NCI-H226 (cell line): ENCODE results near the gene SVIL.
"Not testable (repeated sequence)": the region's sequence is repeated elsewhere in the genome, so short reads cannot be mapped to it uniquely, and the experiment has no call there.

Source experiments
- DNase-seq: peaks from one replicate; pipeline ENCODE4 v3.0.0-alpha.2; 2015

The SVIL gene

DNA sequence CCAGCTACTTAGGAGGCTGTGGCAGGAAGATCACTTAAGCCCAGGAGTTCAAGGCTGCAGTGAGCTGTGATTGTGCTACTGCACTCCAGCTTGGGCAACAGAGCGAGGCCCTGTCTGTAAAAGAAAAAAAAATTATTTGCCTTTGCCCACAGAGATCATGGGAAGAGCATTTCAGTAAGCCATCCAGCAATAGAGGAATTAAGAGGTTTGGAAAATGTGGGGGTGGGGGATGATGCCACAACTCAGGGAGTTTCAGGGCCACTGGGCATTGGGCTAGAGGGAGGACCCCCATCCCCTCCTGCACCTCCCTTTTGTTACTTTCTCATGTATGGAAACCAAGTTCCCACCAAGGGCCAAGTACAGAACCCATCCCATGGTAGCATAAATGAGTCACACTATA lies 38.4 kb downstream of the SVIL start:
- no peak for DNase-seq

DNA sequence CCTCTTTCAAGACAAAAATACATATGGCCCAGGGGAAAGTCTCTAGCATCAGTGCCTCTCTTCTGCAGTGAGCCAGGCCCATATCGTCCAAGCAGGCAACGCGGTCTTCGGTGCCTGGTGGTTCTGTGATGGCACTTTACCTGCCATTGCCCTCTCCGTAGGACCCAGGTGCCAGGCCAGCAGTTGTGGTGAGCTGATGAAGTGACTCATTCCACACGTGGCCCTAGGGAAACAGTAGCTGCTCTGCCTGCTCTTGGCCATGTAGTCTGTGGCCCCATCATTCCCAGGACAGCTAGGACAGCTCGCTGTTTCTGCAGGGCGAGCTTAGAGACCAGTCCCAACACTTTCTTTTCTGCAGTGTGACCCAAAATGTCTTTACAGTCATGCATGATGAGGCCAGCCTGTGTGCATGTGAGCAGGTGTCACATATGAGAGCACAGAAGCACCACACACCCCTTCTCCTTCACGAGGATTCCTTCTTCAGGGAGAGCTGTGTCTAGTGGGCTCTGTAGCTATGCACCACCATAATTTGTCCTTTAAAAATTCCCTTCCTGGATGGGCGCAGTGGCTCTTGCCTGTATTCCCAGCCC lies 39.0 kb downstream of the SVIL start:
- DNase-seq, result no peak

DNA sequence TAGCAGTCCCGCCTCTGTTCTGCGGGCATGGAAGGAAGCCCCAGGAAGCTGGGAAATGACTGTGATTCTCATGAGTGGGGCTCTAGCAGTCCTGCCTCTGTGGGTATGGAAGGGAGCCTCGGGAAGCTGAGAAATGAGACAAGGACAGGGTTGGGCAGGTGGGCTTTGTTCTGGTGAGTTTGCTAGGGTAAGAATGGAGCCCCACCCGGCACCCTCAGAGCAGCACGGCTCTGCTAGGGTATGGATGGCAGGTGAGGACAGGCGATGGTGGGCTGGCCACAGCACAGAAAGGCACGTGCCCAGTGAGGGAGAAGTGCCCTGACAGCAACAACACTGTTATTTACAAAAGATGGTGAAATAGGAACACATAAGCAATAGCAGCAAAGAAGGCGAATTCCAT lies 39.6 kb downstream of the SVIL start:
- DNase-seq, result no peak

GRCh38 chr10:29591651-29591968 lies 43.2 kb downstream of the SVIL start:
- DNase-seq, result no peak

DNA sequence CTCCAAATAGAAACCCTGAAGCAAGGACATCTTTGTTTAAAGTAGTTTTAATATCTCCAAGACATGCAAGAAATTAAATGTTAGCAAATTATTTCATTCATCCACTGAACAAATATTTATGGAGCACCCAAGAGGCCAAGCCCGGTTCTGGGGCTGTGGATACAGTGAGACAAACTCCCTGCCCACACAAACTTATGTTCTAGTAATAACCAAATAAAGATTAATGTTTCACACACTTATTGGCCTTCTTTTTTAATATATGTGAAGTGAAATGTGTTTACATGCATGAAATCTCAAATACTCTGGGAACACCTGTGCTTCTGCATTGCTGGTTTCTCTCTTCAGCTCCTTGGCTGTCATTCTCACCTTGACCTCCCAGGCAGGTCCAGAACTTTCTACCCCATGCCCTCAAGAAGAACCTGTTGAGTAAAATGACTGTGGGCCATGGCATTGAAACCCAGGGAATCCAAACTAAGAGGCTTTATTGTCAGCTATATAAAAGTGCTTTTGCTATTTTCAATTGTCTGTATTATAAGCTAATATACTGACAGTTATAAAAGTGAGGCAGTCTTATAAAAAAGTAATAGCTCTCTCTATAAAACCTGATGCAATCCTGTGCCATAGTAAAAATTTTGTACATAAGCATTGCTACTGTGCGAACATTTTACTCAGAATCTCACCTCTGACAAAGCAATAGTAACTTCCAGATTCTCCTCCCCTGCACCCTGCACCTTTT lies 43.7 kb downstream of the SVIL start:
- DNase-seq, result no peak

GRCh38 chr10:29588629-29589421 lies 45.9 kb downstream of the SVIL start:
- peak; percentile 33 for DNase-seq

GRCh38 chr10:29587750-29588628 lies 46.8 kb downstream of the SVIL start:
- DNase-seq, result peak; percentile 51

DNA sequence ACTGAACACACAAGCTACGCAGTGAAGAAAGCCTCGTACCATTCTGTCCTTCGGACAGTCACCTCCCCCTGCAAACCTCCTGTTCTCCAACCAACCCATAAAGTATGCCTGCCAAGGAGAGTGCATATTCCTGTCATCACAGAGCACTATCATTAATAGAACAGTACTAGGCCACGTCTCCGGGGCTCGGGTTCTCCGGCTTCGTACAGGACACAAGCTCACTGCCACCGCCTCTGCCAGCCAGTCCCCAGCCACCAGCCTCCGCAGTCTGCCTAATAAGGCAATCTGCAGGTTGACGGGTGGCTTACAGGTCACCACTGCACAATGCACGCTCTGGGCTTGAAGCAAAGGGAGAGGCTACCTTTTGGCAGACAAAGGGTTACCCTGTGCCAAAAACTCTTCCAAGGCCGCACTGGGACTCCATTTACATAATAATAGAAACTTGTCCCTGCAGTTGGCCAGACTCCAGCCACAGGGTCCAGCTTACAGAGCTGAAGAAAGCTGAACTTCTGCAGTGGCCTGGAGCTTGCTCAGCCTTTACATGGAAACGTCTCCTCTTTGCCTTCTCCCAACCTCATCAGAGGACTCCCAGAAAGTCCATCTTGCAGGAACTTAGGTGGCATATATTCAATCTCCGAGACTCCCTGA lies 47.5 kb downstream of the SVIL start:
- DNase-seq, result not testable (repeated sequence)

DNA sequence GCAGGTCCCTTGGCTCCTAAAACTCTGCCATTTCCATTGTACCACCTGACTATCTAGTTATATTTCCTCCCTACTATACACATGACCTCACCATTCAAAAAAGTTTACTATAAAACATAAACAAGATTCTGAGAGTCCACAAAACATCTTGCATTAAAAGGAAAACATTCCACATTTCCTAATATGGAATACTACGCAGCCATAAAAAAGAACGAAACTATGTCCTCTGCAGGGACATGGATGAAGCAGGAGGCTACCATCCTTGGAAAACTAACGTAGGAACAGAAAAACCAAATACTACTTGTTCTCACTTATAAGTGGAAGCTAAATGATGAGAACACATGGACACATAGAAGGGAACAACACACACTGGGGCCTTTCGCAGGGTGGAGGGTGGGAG lies 48.3 kb downstream of the SVIL start:
- DNase-seq, result no peak

DNA sequence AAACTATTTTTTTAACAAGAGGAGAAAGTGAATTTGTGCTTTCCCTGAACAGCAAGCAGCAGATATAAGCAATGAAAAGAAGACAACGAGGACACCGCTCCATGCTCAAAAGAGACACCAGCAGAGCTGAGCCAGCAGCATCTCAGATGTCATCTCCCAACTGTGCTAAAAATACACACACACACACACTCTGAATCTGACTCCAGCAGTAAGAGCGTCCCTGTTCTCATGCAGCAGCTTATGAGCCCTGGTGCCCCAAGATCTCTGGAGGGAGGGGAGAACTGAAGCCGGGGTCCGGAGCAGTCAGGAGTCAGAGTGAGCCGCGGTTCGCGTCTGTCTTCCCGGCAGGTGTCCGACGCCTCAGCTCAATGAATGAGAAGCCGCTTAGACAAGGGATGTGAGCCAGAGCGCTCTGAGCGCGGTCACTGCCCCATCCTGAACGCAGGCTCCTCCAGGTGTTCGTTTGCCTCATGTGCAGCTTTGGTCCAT lies 49.2 kb downstream of the SVIL start:
- no peak for DNase-seq

DNA sequence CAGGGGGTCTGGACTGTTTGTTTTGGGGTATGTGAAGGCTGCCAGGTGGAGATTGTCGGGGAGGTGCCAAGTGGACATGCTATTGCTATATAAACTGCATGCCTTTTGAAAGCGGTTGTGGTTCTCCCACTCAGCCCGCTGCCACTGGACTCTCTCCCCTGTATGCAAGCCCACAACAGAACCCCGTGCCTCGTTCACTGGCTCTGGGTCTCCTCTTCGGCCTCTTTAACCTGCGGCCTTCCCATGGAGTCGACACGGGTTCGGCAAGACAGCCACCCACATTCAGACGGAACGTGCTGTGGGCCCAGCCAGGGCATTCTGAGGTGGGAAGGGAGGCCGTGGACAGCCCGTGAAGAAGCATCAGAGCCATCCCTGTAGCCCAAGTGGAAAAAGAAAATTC lies 50.3 kb downstream of the SVIL start:
- DNase-seq, result no peak

DNA sequence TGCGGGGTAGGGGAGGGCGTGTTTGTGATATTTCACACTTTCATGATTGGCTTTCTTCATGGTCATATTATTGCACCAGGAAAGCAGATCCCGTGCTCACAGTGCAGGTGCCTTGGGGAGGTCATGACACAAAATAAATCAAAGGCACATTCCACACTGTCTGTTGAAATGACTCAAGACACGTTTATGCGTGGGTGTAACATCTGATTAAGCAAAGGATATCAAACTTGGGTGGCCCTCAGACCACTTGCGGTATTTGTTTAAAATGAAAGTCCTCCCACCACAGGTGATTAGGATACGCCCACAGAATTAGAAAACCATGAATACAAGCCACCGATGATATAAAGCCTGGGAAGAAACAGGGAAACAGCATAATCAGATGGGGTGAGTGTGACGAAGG lies 51.1 kb downstream of the SVIL start:
- DNase-seq, result peak; percentile 47

DNA sequence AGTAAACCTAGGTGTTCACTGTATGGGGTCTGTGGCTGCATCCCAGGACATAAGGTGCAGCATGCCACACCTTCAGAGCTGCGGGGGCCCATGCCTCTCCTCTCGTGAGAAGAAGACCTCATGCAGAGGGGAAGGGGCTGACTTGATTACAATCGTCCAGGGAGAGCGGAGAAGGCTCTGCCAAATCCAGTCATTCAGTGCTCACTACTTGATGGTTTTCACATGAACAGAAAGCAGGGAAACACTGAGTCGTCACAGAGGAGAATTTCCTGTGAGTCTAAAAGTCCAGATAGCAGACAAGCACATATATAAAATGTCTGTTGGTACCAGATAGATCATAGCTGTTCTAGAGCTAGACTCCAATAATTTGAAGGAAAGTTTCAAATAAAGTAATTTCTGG lies 52.0 kb downstream of the SVIL start:
- DNase-seq, result not testable (repeated sequence)

DNA sequence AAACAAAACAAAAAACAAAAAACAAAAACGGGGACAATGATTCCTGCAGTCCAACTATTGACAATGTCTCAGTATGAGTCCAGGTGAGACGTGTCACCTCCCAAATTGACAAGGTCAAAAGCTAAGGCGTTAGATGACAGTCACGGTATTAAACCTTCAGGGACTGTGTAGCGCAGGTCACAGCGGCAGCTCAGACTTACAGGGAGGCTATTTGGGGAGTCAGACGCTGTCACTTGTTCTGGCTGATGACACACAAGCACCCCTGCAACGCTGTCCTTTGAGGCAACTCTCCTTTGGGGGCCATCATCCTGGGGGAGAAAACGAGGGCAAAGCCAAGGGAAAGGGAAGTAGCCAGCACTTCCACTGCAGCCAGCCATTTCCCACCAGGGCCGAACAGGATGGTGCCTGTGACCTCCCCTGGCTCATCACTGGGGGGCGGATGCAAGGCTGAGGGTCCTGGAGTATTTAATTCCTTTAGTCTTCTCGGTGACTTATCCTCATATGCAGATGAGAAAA lies 55.3 kb downstream of the SVIL start:
- no peak for DNase-seq

DNA sequence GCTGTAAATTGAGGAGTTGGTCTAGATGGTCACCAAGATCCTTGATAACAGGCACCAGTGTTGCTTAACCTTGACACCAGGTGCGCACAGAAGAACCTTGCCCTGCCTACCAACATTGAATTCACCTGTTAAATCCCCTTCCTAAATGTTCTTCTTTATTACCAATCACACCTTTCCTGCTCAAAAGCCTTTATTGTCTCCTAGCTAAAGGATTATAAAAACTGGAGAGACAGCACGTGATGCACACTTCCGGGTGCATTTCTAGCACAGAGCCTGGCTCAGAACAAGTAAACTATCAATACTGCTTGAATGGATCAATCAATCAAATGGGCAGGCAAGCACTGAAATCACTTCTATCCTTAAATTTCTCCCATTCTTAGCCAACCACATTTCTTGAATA lies 56.3 kb downstream of the SVIL start:
- DNase-seq, result no peak

DNA sequence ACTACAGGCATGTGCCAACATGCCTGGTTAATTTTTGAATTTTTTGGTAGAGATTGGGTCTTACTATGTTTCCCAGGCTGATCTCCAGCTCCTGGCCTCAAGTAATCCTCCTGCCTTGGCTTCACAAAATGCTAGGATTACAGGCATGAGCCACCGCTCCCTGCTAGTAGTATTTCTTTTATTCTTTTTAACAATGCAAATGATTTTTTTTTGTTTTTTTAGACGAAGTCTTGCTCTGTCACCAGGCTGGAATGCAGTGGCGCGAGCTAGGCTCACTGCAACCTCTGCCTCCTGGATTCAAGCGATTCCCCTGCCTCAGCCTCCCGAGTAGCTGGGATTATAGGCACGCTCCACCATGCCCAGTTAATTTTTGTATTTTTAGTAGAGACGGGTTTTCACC lies 58.1 kb downstream of the SVIL start:
- no peak for DNase-seq

DNA sequence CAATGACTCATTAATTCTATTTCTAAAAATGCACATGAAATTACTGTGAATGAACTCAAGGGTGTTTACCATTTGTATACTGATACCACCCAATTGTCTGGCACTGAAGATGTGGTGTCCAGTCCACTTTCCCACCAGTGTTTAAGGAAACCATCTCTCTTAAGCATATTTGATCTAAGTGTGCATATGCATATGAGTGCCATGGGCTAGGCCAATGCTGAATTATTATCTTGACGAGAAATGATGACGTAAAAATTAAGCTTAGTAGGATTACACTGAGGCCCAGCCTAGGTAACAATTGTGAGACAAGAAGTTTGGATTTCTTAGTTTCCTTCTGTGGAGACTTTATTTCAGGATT lies 59.7 kb downstream of the SVIL start:
- no peak for DNase-seq

- DNase-seq, result not testable (repeated sequence)
Measured at GRCh38 chr10:29574212-29575097, 60.3 kb downstream of the SVIL start.

GRCh38 chr10:29570248-29570647 lies 64.5 kb downstream of the SVIL start:
- DNase-seq, result not testable (repeated sequence)

DNA sequence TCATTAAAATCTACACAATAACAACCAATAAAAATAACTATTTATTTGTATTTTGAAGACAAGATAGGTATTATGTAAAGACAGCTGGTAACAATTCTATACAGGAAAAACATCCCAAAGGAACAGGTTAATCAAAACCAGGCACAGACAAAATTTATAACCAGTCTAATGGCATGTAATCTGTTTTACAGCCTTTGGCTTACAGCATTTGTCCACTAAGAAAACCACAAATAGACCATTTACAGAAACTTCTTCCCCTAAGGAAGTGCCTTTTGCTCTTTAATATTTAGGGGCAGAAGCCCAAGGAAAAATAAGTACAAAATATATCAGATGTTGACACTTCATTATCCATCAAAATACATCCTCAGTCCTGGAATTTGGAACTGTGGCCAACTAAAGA lies 65.0 kb downstream of the SVIL start:
- DNase-seq, result no peak

GRCh38 chr10:29567003-29567402 lies 67.8 kb downstream of the SVIL start:
- DNase-seq, result no peak
